GM23338 (cell line): ENCODE data around the gene INPP4B.

Experiments used
- CREB1 ChIP-seq: fragments of 250-450 bp; sonication (Bioruptor Pico); IDR thresholded peaks from 2 replicates; pipeline ENCODE4 v1.5.0; 2020; ENCODE audit warnings: low read depth, mild to moderate bottlenecking, moderate library complexity
- EZH2 ChIP-seq: fragments of 200-600 bp; sonication (generic); IDR thresholded peaks from one replicate; pipeline ENCODE4 v1.8.0; 2017; ENCODE audit warnings: antibody characterized with exemption, mild to moderate bottlenecking, low read depth; ENCODE audit not compliant: unreplicated experiment
- EZH2phosphoT487 ChIP-seq: fragments of 200-600 bp; sonication (generic); IDR thresholded peaks from one replicate; pipeline ENCODE4 v1.8.1; 2018; ENCODE audit warnings: antibody characterized with exemption; ENCODE audit not compliant: unreplicated experiment
- JUNB ChIP-seq: IDR thresholded peaks from one replicate; pipeline ENCODE4 v1.6.1; 2016; ENCODE audit warnings: antibody characterized with exemption; ENCODE audit not compliant: unreplicated experiment
- POLR2AphosphoS5 ChIP-seq: IDR thresholded peaks from 2 replicates; pipeline ENCODE4 v1.6.1; 2016; ENCODE audit warnings: antibody characterized with exemption, low read depth
- TF ChIP-seq, protein P1 (sequence below), 2 experiments: fragments of 200-600 bp in 1 of 2; sonication (generic) in 1 of 2; conservative IDR thresholded peaks; 2 replicates each; pipeline versions ENCODE4 v1.5.1 to v1.6.1; 2016 to 2017; ENCODE audit warnings: antibody characterized with exemption in 2 of 2, low read depth in 2 of 2, mild to moderate bottlenecking in 2 of 2, moderate library complexity in 1 of 2

GRCh38 chr4:142523111-142523510 lies 323.0 kb downstream of the INPP4B start:
- TF ChIP-seq, protein P1, sequence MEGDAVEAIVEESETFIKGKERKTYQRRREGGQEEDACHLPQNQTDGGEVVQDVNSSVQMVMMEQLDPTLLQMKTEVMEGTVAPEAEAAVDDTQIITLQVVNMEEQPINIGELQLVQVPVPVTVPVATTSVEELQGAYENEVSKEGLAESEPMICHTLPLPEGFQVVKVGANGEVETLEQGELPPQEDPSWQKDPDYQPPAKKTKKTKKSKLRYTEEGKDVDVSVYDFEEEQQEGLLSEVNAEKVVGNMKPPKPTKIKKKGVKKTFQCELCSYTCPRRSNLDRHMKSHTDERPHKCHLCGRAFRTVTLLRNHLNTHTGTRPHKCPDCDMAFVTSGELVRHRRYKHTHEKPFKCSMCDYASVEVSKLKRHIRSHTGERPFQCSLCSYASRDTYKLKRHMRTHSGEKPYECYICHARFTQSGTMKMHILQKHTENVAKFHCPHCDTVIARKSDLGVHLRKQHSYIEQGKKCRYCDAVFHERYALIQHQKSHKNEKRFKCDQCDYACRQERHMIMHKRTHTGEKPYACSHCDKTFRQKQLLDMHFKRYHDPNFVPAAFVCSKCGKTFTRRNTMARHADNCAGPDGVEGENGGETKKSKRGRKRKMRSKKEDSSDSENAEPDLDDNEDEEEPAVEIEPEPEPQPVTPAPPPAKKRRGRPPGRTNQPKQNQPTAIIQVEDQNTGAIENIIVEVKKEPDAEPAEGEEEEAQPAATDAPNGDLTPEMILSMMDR (conservative IDR thresholded peaks at IDR 0.05; ENCODE audit: low read depth in 2 of 2), result no peak
- TF ChIP-seq CREB1 (CRISPR knock-in tag) (no peak), EZH2phosphoT487 (no peak), POLR2AphosphoS5 (no peak), EZH2 (no peak), JUNB (no peak)
